Peyer's patch (tissue), 4 donors: ENCODE data around the gene UBE2F.

ENCODE experiments used
- POLR2A ChIP-seq, 2 donors: fragments of 450-650 bp; IDR thresholded peaks; one replicate each; pipeline ENCODE4 v1.5.1; 2017; ENCODE audit warnings: antibody characterized with exemption in 2 of 2, mild to moderate bottlenecking in 2 of 2, moderate library complexity in 2 of 2
- TF ChIP-seq, protein P1 (sequence below), 6 experiments: fragments of 450-650 bp in 4 of 6; fragments of 200-600 bp in 2 of 6; sonication (generic) in 1 of 6; IDR thresholded peaks; one replicate each; pipeline ENCODE4 v1.5.1; 2017 to 2019; ENCODE audit warnings: antibody characterized with exemption in 6 of 6, mild to moderate bottlenecking in 3 of 6, moderate library complexity in 1 of 6

DNA sequence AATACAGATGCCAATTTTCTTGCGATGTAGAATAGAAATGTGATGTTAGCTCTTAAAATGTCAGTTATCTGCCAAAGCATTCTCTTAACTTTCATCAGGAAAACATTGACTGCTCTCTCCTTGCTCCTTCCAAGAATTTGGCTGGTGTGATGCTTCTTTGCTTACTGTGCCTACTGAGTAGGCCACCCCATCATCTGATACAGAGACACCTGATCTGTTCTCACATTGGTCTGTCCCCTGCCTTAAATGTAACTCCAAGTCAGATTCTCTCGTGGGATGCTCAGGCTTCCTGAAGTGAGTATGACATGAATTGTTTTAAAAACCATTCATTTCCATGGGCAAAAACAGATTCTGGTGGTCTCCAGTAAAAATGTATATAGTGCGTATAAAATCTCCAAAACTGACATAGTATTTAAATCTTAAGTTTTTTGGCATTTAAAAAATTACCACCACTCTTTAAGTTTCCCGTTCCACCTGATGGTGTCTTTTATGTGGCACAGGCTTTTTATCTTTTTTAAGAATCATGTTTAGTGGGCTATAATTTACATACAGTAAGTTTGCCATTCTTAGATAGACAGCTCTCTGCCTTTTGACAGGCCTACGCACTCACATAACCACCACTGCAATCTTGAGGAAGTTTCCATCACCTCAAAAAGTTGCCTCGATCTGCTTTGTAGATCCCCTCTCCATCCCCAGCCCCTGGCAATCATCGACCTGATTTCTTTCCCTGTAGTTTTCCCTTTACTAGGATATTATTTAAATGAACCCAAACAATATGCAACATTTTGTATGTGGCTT is 36.6 kb downstream of the UBE2F start:
- TF ChIP-seq, protein P1, sequence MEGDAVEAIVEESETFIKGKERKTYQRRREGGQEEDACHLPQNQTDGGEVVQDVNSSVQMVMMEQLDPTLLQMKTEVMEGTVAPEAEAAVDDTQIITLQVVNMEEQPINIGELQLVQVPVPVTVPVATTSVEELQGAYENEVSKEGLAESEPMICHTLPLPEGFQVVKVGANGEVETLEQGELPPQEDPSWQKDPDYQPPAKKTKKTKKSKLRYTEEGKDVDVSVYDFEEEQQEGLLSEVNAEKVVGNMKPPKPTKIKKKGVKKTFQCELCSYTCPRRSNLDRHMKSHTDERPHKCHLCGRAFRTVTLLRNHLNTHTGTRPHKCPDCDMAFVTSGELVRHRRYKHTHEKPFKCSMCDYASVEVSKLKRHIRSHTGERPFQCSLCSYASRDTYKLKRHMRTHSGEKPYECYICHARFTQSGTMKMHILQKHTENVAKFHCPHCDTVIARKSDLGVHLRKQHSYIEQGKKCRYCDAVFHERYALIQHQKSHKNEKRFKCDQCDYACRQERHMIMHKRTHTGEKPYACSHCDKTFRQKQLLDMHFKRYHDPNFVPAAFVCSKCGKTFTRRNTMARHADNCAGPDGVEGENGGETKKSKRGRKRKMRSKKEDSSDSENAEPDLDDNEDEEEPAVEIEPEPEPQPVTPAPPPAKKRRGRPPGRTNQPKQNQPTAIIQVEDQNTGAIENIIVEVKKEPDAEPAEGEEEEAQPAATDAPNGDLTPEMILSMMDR (IDR thresholded peaks at IDR 0.05): no peak
- no peak for TF ChIP-seq POLR2A (IDR thresholded peaks at IDR 0.05)
